Effector memory CD8-positive, alpha-beta T cell (primary cell): Measurements from ENCODE around the gene TCN2.
A peak's percentile ranks its signal among the peaks of the same experiment; 100 is the strongest.
"Not testable (repeated sequence)": the region's sequence is repeated elsewhere in the genome, so short reads cannot be mapped to it uniquely, and the experiment has no call there.

Experiments used
- ATAC-seq: fragments of 150-1000 bp; cut with Tn5 transposase; replicated peaks from 2 replicates; pipeline ENCODE4 v1.10.0; 2021; ENCODE audit warnings: mild to moderate bottlenecking, moderate library complexity
- DNase-seq, 3 experiments: peaks; one replicate each; pipeline ENCODE4 v3.0.0; 2021
- H3K27ac Mint-ChIP-seq, 2 donors: one replicate each; pipeline ENCODE4 v1.8.0; 2022; ENCODE audit warnings: mild to moderate bottlenecking in 2 of 2, mixed read lengths in 2 of 2, moderate library complexity in 2 of 2
- H3K27me3 Mint-ChIP-seq, 2 donors: one replicate each; pipeline ENCODE4 v1.8.0; 2022; ENCODE audit warnings: mixed read lengths in 2 of 2
- H3K36me3 Mint-ChIP-seq: one replicate; pipeline ENCODE4 v1.8.0; 2022; ENCODE audit warnings: mild to moderate bottlenecking, moderate library complexity, mixed read lengths; ENCODE audit not compliant: insufficient read depth
- H3K4me1 Mint-ChIP-seq, 2 donors: one replicate each; pipeline ENCODE4 v1.8.0; 2022; ENCODE audit warnings: low read depth in 2 of 2, mixed read lengths in 2 of 2
- H3K4me3 Mint-ChIP-seq, 2 donors: one replicate each; pipeline ENCODE4 v1.8.0; 2022; ENCODE audit warnings: mild to moderate bottlenecking in 2 of 2, mixed read lengths in 2 of 2, moderate library complexity in 2 of 2
- H3K9me3 Mint-ChIP-seq, 2 donors: one replicate each; pipeline ENCODE4 v1.8.0; 2022; ENCODE audit warnings: mixed read lengths in 2 of 2

The TCN2 gene

DNA sequence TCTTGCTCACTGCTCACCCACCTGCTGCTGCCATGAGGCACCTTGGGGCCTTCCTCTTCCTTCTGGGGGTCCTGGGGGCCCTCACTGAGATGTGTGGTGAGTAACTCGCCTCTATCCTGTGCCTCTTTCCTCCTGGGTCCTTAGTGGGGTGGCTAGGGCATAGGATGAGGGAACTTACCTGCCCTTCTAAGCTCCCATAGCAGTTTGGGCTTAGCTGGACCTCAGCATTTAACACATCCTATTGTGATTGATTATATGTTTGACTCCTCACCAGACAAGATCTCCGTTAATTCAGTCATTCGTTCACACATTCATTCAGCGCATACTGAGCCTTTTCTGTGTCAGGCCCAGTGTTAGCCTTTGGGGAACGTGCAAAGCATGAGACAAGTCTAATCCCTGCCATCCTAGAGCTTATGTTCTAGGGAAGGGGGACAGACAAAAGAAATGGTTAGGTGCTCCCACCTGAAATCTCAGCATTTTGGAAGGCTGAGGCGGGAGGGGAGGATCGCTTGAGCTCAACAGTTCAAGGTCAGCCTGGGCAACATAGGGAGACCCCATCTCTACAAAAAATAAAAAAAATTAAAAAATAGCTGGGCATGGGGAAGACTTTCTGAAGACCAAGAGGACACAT is 441 bp downstream of the TCN2 start:
- Mint-ChIP-seq H3K9me3 (no peaks in the 10 kb centered on the region), H3K4me1 (peaks cover 12 to 15% of the 10 kb centered on the region in 2 donors), H3K4me3 (peak overlapping the region; percentile 69 to 92), H3K27me3 (peaks cover 6 to 17% of the 10 kb centered on the region in 2 donors), H3K36me3 (no peaks in the 10 kb centered on the region), H3K27ac (peak overlapping the region; percentile 17 to 87)
- ATAC-seq (no peak), DNase-seq (no peak)

GRCh38 chr22:30607939-30608338 is 965 bp downstream of the TCN2 start:
- Mint-ChIP-seq H3K4me3 (no peak overlapping the region), H3K4me1 (peaks cover 12 to 15% of the 10 kb centered on the region in 2 donors), H3K9me3 (no peaks in the 10 kb centered on the region), H3K27me3 (peaks cover 6 to 17% of the 10 kb centered on the region in 2 donors), H3K36me3 (no peaks in the 10 kb centered on the region), H3K27ac (peak overlapping the region in 1 of 2 donors; percentile 87)
- no peak for ATAC-seq
- no peak for DNase-seq

DNA sequence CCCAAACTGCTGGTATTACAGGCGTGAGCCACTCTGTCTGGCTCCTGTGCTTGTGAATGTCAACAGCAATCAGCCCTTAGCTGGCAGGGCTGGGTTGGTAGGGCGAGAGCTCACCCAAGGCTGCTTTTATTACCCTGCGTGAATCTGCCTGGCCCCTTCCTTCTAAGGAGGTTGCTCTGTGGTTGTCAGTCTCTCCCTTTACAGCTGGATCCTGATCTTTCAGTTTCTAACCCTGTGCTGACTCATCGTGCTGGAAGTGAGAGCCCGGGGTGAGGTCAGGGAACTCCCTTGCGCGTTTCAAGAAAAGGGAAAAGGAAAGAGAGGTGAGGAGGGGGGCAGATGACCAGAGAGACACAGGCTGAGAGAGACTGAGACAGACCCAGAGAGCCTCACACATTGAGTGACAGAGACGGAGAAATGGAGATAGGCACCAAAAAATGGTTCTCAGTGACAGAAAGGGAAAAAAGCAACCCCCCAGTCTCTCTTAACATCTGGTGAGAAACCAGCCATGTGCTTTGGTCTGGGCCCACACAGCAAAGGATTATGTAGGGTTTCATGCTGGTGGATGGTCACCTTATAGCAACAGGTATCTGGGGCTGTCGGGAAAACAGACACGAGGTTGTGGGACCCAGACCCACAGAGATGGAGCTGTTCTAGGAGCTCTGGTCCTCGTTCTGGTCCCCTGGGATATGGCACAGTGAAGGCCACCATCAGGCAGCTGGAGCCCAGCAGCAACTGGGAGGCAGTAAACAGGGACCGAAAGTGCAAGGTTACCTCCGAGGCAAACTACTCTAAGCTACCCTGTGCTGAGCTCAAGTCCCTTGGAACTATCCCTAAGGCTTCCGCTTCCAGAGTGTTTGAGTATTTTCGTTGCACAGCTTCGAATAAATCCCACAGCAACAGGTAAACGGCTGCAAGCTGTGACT is 2.5 kb downstream of the TCN2 start:
- Mint-ChIP-seq H3K4me3 (peak overlapping the region in 1 of 2 donors; percentile 3), H3K9me3 (no peaks in the 10 kb centered on the region)
- DNase-seq = no peak

GRCh38 chr22:30610299-30610698 is 3.3 kb downstream of the TCN2 start:
- no peak overlapping the region for H3K27ac Mint-ChIP-seq
- H3K27me3 Mint-ChIP-seq = peaks cover 6 to 27% of the 10 kb centered on the region in 2 donors
- H3K9me3 Mint-ChIP-seq = no peaks in the 10 kb centered on the region
- DNase-seq = no peak
- no peak for ATAC-seq
- no peak overlapping the region for H3K4me3 Mint-ChIP-seq
- peaks cover 12 to 14% of the 10 kb centered on the region in 2 donors for H3K4me1 Mint-ChIP-seq
- H3K36me3 Mint-ChIP-seq = no peaks in the 10 kb centered on the region

More for the DNA sequence above, 2.5 kb downstream of the TCN2 start:
- Mint-ChIP-seq H3K27ac (no peak overlapping the region), H3K27me3 (peaks cover 6 to 25% of the 10 kb centered on the region in 2 donors), H3K4me1 (peaks cover 12 to 15% of the 10 kb centered on the region in 2 donors), H3K36me3 (no peaks in the 10 kb centered on the region)
- no peak for ATAC-seq

DNA sequence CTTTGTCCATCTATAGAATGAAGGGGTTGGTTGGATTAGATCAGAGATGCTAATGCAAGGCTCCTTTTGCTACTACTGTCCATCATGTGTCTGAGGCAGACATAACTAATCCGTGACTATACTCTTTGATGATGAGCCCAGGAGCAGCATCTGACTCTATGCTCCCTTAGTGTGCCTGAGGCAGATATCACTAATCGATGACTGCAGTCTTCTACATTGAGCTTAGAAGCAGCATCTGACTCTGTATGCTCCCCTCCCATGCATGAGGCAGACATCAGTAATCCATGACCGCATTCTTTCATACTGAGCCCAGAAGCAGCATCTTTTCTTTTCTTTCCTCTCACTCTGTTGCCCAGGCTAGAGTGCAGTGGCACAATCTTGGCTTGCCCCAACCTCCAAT is 4.2 kb downstream of the TCN2 start:
- Mint-ChIP-seq H3K27me3 (peaks cover 6 to 34% of the 10 kb centered on the region in 2 donors), H3K9me3 (no peaks in the 10 kb centered on the region), H3K27ac (no peak overlapping the region), H3K36me3 (no peaks in the 10 kb centered on the region), H3K4me1 (peaks cover 7 to 9% of the 10 kb centered on the region in 2 donors), H3K4me3 (no peak overlapping the region)
- no peak for DNase-seq
- ATAC-seq = no peak

DNA sequence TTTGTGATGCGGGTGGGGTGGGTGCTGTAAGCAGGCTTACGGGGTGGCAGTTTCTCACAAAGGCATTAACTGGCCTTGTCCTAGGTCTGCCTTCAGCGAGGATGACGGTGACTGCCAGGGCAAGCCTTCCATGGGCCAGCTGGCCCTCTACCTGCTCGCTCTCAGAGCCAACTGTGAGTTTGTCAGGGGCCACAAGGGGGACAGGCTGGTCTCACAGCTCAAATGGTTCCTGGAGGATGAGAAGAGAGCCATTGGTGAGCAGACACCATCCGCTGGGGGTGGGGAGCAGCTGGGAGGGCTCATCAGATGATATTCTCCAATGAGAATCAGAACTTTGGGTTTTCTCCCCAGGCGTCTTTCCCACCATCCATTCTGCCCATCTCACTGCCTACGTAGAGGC is 5.8 kb downstream of the TCN2 start:
- no peak for DNase-seq
- Mint-ChIP-seq H3K9me3 (no peaks in the 10 kb centered on the region), H3K4me1 (peaks cover 0 to 1% of the 10 kb centered on the region in 2 donors), H3K27me3 (peaks cover 8 to 34% of the 10 kb centered on the region in 2 donors), H3K4me3 (no peak overlapping the region), H3K36me3 (no peaks in the 10 kb centered on the region), H3K27ac (no peak overlapping the region)
- no peak for ATAC-seq

GRCh38 chr22:30614268-30614667 is 7.3 kb downstream of the TCN2 start:
- peaks cover 8 to 34% of the 10 kb centered on the region in 2 donors for H3K27me3 Mint-ChIP-seq
- DNase-seq = no peak
- no peak overlapping the region for H3K4me3 Mint-ChIP-seq
- ATAC-seq = no peak
- no peaks in the 10 kb centered on the region for H3K9me3 Mint-ChIP-seq
- H3K4me1 Mint-ChIP-seq = peaks cover 0 to 1% of the 10 kb centered on the region in 2 donors
- no peaks in the 10 kb centered on the region for H3K36me3 Mint-ChIP-seq
- H3K27ac Mint-ChIP-seq = no peak overlapping the region

- peak overlapping the region in 1 of 2 donors; percentile 56 for H3K27ac Mint-ChIP-seq
- ATAC-seq = no peak
- H3K27me3 Mint-ChIP-seq = peaks cover 8 to 27% of the 10 kb centered on the region in 2 donors
- no peaks in the 10 kb centered on the region for H3K36me3 Mint-ChIP-seq
- H3K4me3 Mint-ChIP-seq = no peak overlapping the region
- no peak for DNase-seq
- H3K9me3 Mint-ChIP-seq = no peaks in the 10 kb centered on the region
- no peaks in the 10 kb centered on the region for H3K4me1 Mint-ChIP-seq
These were observed 7.9 kb downstream of the TCN2 start for GRCh38 chr22:30614879-30615278.

GRCh38 chr22:30615543-30615954 is 8.6 kb downstream of the TCN2 start:
- no peaks in the 10 kb centered on the region for H3K36me3 Mint-ChIP-seq
- ATAC-seq (no peak), DNase-seq (no peak)
- no peaks in the 10 kb centered on the region for H3K4me1 Mint-ChIP-seq
- no peak overlapping the region for H3K4me3 Mint-ChIP-seq
- peaks cover 8 to 21% of the 10 kb centered on the region in 2 donors for H3K27me3 Mint-ChIP-seq
- H3K9me3 Mint-ChIP-seq = no peaks in the 10 kb centered on the region
- H3K27ac Mint-ChIP-seq = peak overlapping the region in 1 of 2 donors; percentile 56

GRCh38 chr22:30617819-30618218 is 10.8 kb downstream of the TCN2 start:
- DNase-seq = no peak
- Mint-ChIP-seq H3K27me3 (peaks cover 8 to 29% of the 10 kb centered on the region in 2 donors), H3K4me1 (no peaks in the 10 kb centered on the region), H3K9me3 (no peaks in the 10 kb centered on the region), H3K36me3 (no peaks in the 10 kb centered on the region), H3K27ac (no peak overlapping the region), H3K4me3 (no peak overlapping the region)
- no peak for ATAC-seq

DNA sequence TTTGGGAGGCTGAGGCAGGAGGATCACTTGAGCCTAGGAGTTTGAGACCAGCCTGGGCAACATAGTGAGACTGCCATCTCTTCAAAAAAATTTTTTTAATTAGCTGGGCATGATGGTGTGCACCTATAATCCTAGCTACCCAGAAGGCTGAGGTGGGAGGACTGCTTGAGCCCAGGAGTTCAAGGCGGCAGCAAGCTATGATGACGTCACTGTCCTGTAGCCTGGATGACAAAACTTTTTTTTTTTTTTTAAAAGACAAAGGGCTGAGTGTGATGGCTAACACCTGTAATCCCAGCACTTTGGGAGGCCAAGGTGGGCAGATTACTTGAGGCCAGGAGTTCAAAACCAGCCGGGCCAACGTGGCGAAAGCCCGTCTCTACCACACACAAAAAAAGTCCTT is 12.9 kb downstream of the TCN2 start:
- H3K36me3 Mint-ChIP-seq, H3K9me3 Mint-ChIP-seq, H3K4me1 Mint-ChIP-seq, H3K27ac Mint-ChIP-seq, ATAC-seq, DNase-seq, H3K4me3 Mint-ChIP-seq: not testable (repeated sequence)
- peaks cover 8 to 21% of the 10 kb centered on the region in 2 donors for H3K27me3 Mint-ChIP-seq

- peaks cover 0 to 8% of the 10 kb centered on the region in 2 donors for H3K27me3 Mint-ChIP-seq
- DNase-seq (no peak), ATAC-seq (no peak)
- no peaks in the 10 kb centered on the region for H3K36me3 Mint-ChIP-seq
- H3K9me3 Mint-ChIP-seq = no peaks in the 10 kb centered on the region
- H3K27ac Mint-ChIP-seq = no peak overlapping the region
- no peak overlapping the region for H3K4me3 Mint-ChIP-seq
- H3K4me1 Mint-ChIP-seq = no peaks in the 10 kb centered on the region
These were observed 19.4 kb downstream of the TCN2 start for GRCh38 chr22:30626413-30626812.

DNA sequence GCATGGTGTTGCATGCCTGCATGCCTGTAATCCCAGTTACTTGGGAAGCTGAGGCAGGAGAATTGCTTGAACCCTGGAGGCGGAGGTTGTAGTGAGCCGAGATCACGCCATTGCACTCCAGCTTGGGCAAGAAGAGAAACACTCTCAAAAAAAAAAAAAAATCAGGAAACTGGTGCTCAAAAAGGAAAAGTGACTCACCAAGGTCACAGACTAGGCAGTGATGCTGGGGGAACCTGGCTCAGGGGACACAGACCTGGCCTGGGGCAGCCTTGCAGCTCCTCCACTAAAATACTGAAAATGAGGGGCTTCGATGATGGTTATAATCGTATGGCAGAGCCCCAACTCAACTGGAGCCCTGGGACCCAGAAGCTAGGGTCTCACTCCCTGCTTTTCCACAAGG is 20.5 kb downstream of the TCN2 start:
- DNase-seq = no peak
- ATAC-seq = no peak
- H3K27ac Mint-ChIP-seq = no peak overlapping the region

DNA sequence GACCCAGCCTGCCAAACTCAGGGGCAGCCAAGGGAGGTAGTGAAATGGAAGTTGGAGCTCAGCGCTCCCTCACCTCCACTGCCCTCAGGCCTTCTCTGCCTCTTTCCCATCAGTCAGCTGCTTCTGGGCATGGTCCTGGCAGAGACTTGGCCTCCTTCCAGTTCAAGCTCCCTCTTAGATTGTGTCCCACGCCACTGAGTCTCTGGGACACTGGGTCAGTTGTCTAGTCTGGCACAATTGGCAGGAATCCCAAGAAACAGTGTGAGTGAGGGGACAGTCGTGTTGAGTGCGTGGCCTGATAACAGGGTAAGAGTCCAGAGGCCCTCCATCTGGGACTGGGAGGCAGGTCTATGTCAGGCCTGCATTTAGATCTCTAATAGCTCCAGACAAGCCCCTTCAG is 21.5 kb downstream of the TCN2 start:
- Mint-ChIP-seq H3K4me1 (no peaks in the 10 kb centered on the region), H3K4me3 (no peak overlapping the region), H3K9me3 (no peaks in the 10 kb centered on the region), H3K27me3 (no peaks in the 10 kb centered on the region), H3K27ac (no peak overlapping the region), H3K36me3 (no peaks in the 10 kb centered on the region)
- ATAC-seq (no peak), DNase-seq (no peak)

More for the DNA sequence above, 20.5 kb downstream of the TCN2 start:
- Mint-ChIP-seq H3K36me3 (no peaks in the 10 kb centered on the region), H3K27me3 (no peaks in the 10 kb centered on the region), H3K9me3 (no peaks in the 10 kb centered on the region), H3K4me1 (no peaks in the 10 kb centered on the region), H3K4me3 (no peak overlapping the region)
